A673 (cell line): Measurements from ENCODE around the gene LRRFIP1.

Experiments
- EZH2 ChIP-seq: fragments of 200-600 bp; sonication (generic); IDR thresholded peaks from 2 replicates; pipeline ENCODE4 v1.6.1; 2017; ENCODE audit warnings: borderline replicate concordance, low read depth, mild to moderate bottlenecking, mixed read lengths, antibody characterized with exemption, low read length; ENCODE audit not compliant: poor library complexity, severe bottlenecking
- TF ChIP-seq, protein P1 (sequence below): fragments of 300-800, 200-600 bp; sonication (generic); conservative IDR thresholded peaks from 2 replicates; pipeline ENCODE4 v1.5.1; 2017; ENCODE audit warnings: low read depth, mild to moderate bottlenecking, antibody characterized with exemption, low read length, moderate library complexity, mixed read lengths

DNA sequence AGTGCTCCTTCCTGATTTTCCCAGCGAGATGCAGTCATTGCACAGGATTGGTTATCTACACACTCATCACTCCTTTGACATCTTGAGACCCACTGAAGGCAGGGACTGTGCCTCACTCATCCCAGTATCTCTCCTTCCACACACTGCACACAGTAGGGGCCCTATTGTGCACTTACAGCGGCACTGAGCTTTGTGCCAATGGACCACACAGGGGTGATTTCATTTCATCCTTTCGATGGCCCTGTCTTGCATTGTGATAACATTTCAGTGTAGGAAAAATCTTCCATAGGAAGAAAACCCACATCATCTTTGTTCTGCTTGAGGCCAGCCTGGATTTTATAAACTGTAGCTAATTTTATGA, 11.0 kb upstream of the LRRFIP1 start:
- TF ChIP-seq, protein P1, sequence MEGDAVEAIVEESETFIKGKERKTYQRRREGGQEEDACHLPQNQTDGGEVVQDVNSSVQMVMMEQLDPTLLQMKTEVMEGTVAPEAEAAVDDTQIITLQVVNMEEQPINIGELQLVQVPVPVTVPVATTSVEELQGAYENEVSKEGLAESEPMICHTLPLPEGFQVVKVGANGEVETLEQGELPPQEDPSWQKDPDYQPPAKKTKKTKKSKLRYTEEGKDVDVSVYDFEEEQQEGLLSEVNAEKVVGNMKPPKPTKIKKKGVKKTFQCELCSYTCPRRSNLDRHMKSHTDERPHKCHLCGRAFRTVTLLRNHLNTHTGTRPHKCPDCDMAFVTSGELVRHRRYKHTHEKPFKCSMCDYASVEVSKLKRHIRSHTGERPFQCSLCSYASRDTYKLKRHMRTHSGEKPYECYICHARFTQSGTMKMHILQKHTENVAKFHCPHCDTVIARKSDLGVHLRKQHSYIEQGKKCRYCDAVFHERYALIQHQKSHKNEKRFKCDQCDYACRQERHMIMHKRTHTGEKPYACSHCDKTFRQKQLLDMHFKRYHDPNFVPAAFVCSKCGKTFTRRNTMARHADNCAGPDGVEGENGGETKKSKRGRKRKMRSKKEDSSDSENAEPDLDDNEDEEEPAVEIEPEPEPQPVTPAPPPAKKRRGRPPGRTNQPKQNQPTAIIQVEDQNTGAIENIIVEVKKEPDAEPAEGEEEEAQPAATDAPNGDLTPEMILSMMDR: no peak
- TF ChIP-seq EZH2: no peak
